Activated CD4-positive, alpha-beta T cell treated with anti-CD3 and anti-CD28 coated beads, Interleukin-2, amount 50 U/mL, for 4 hours (primary cell): ENCODE results near the gene PCDHGB3.
"Not testable (repeated sequence)": the region's sequence is repeated elsewhere in the genome, so short reads cannot be mapped to it uniquely, and the experiment has no call there.

Experiments
- DNase-seq, 2 experiments: peaks; one replicate each; pipeline ENCODE4 v3.0.0-alpha.2; 2020

Gene PCDHGB3

GRCh38 chr5:141369994-141370848 is at the start of gene PCDHGB3:
Gene PCDHGB3 (plus strand): TSS chr5:141370242. CDS start chr5:141370395, 153 bp downstream.
- peak in 1 of 2 experiments; percentile 25 for DNase-seq

GRCh38 chr5:141322261-141322660 is 47.8 kb upstream of the PCDHGB3 start:
- no peak for DNase-seq

GRCh38 chr5:141326088-141326854 is 43.8 kb upstream of the PCDHGB3 start:
- DNase-seq = peak; percentile 60 to 64

GRCh38 chr5:141328231-141328630 is 41.8 kb upstream of the PCDHGB3 start:
- no peak for DNase-seq

- DNase-seq = peak; percentile 16 to 20
These were observed 39.6 kb upstream of the PCDHGB3 start, which contains the start of gene PCDHGA1 for GRCh38 chr5:141330299-141331080. Gene PCDHGA1 (plus strand): TSS chr5:141330514.

GRCh38 chr5:141332571-141332970 is 37.5 kb upstream of the PCDHGB3 start:
- not testable (repeated sequence) for DNase-seq

- DNase-seq = no peak
These were observed 31.3 kb upstream of the PCDHGB3 start, which contains the start of gene PCDHGA2 for GRCh38 chr5:141338538-141339306. Gene PCDHGA2 (plus strand): TSS chr5:141338760.

GRCh38 chr5:141340781-141341354 is 29.2 kb upstream of the PCDHGB3 start:
- not testable (repeated sequence) for DNase-seq

GRCh38 chr5:141342773-141343172 is 27.3 kb upstream of the PCDHGB3 start:
- no peak for DNase-seq

GRCh38 chr5:141343242-141343952 is 26.6 kb upstream of the PCDHGB3 start, which contains the start of gene PCDHGA3:
Gene PCDHGA3 (plus strand): TSS chr5:141343829. CDS start chr5:141344034, 205 bp downstream.
- DNase-seq = no peak

GRCh38 chr5:141343953-141344463 is 26.0 kb upstream of the PCDHGB3 start:
- DNase-seq = no peak

GRCh38 chr5:141345327-141345726 is 24.7 kb upstream of the PCDHGB3 start:
- DNase-seq = no peak

- not testable (repeated sequence) for DNase-seq
These were observed 24.0 kb upstream of the PCDHGB3 start for GRCh38 chr5:141346017-141346416.

GRCh38 chr5:141349917-141350619 is 20.0 kb upstream of the PCDHGB3 start, which contains the start of gene PCDHGB1:
Gene PCDHGB1 (plus strand): TSS chr5:141350099. CDS start chr5:141350261, 162 bp downstream.
- peak in 1 of 2 experiments; percentile 8 for DNase-seq

GRCh38 chr5:141351591-141351990 is 18.5 kb upstream of the PCDHGB3 start:
- no peak for DNase-seq

GRCh38 chr5:141354900-141355469 is 15.1 kb upstream of the PCDHGB3 start, which contains the start of gene PCDHGA4:
Gene PCDHGA4 (plus strand): TSS chr5:141355021. CDS start chr5:141355108, 87 bp downstream.
- DNase-seq = no peak

- DNase-seq = no peak
These were observed 14.4 kb upstream of the PCDHGB3 start for GRCh38 chr5:141355641-141356040.

- DNase-seq = no peak
These were observed 13.9 kb upstream of the PCDHGB3 start for GRCh38 chr5:141356133-141356532.

- no peak for DNase-seq
These were observed 13.1 kb upstream of the PCDHGB3 start for GRCh38 chr5:141356950-141357349.
